Activated T-cell treated with anti-CD3 and anti-CD28 coated beads for 1 hour (primary cell): ENCODE results near the gene BCAS1.

Experiments
- DNase-seq: peaks from one replicate; pipeline ENCODE4 v3.0.0-alpha.2; 2020; ENCODE audit warnings: low read depth

Gene BCAS1

DNA sequence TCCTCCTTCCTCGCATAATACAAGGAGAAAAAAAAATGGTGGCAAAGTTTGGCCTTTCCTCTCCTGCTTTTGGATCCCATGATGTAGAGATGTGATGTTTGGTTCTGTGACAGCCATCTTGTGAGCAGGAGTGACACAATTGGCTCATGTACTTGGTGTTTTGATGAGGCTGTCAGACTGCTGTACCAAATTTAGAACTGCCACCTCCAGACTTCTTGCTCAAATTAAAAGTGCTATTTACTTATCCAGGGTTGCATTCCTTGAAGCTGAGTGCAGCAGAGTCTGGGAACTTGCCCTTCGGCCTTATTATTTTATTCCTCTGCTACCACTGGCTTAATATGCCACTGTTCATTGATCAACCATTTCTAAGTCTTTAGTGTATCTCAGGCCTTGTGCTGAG is 21.9 kb downstream of the BCAS1 start:
- DNase-seq: no peak

DNA sequence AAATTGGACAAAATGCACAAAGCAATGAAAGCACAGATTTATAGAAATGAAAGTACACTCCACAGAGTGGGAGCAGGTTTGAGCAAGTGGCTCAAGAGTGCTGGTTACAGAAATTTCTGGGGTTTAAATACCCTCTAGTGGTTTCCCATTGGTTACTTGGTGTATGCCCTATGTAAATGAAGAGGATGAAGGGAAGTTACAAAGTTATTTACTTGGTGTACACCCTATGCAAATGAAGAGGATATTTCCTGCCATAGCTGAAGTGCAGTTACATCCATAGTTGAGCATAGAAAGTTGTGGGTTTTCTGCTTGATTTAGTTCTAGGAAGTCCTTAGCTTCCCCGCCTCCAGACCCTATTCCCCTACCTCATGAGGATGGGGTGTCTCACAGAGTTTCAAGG is 22.7 kb downstream of the BCAS1 start:
- no peak for DNase-seq

DNA sequence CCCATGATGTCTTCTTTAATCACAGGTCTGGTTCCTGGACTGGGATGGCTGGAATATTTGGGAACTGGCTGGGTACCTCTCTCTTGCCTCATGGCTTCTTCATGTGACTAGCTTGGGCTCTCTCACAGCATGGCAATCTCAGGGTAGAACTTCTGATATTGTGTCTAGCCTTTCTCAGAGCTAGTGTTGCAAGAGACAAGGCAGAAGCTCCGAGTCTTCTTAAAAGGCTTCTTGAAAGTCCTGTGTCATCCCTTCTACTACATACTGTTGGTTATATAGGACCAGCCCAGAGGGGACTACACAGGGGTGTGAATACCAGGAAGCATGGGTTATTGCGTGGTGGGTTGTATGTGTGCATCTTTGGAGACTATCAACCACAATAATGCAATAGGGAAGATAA is 23.3 kb downstream of the BCAS1 start:
- DNase-seq: no peak

DNA sequence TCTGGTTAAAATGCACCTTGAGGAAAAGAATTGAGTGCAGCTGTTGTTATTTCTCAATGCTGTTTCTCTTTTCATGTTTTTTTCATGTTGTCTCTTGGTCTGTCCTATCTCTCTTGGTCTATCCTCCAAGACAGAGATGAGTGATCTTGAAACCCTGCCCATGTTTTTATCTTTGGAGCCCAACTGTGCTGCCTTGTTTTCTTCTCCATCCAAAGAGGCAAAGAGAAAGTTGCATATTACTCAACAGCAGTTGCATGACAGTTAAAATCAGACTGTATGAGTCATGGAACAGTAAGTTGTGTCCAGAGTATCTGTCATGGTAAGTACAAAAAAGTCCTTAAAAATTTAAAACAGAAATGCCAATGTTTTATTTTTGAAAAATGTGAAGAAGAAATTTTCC is 26.2 kb downstream of the BCAS1 start:
- DNase-seq: no peak

DNA sequence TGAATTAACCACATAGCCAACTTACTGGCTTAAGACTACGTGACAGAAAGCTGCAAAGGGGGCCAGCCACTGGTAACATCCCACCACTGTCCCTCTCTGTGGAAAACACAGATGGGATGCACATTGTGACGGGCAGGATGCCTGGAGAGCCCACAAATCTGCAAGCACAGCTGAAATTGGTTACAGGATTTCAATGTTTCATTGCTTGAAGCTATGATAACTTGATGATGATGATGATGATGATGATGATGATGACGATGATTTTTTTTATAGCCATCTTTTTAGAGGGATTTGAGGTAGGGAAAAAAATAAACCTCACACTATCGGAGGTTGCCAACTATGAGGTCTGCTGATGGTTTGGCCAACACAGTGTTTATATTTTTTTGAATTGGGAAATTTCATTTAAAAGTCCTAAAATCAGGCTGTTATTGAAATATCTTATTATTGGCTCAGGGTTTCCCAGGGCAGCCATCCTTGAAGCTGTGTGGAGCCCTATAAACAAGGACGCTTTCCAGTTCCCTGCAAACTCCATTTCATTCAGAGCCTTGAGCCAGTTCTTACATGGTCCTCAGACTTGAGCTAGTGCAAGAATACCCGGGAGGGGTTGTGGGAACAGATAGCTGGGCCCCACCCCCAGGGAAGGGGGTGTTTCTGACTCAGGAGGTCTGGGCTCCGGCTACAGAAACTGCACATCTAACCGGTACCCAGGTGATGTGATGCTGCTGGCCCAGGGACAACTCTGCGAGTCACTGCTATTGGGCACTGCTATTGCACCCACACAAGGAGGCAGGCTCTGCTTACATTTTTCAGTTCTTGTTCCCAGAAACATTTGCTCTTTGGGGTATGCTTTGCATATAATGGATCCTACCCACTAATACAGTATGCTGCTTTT is 27.1 kb downstream of the BCAS1 start:
- no peak for DNase-seq

DNA sequence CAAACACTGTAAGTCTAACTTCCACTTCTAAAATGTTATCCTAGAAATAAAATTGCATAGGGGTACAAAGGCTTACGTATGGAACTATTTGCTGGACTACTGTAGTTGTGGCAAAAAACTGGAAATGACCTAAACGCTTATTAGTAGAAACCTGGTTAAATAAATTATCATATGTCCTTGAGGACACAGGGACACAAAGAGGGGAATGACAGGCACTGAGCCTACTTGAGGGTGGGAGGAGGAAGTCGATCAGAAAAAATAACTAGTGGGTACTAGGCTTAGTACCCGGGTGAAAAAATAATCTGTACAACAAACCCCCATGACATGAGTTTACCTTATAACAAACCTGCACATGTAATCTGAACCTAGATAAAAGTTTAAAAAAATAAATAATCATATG is 28.4 kb downstream of the BCAS1 start:
- no peak for DNase-seq

DNA sequence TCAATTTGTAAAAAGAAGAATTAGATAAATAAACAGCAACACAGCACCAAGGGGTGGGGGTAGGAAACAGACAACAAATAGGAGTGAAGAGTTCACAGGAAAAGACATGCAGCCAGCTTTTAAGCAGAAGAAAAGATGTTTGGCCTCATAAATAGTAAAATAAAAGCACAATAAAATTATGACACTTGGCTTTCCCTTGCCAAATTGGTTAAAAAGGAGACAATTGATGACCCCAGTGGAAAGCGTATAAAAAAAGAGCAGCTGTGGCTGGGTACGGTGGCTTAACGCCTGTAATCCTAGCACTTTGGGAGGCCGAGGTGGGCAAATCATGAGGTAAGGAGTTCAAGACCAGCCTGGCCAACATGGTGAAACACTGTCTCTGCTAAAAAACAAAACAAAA is 29.1 kb downstream of the BCAS1 start:
- no peak for DNase-seq

DNA sequence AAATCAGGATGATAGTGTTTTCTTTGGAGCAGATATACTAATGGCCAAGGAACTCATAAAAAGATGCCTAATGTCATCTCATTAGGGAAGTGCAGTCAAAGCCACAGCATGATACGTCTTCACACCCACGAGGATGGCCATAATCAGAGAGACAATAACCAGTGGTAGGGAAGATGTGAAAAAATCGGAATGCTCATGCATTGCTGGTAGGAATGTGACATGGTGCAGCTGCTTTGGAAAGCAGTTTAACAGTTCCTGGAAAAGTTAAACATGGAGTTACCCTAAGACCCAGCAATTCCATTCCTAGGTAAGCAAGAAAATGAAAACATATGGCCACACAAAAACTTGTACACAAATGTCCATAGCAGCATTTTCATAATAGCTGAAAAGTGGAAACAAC is 29.9 kb downstream of the BCAS1 start:
- DNase-seq: no peak

DNA sequence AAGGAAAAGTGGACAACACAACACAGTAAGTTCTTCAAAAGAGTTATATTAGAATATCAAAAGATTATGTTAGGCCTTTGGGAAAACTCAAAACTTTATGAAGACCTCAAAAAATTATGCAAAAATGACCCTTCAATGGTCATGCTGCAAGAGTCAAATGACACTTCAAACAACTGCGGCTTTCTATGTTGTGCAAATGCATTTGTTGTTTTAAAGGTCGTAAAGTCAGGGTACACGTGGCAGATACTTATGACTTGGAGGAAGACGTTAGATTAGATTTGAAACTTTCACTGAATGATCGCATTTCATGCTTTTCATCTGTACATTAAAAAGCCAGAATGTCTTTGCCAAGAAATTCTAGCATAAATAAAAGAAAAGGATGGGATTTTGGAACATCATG is 31.4 kb downstream of the BCAS1 start:
- no peak for DNase-seq

DNA sequence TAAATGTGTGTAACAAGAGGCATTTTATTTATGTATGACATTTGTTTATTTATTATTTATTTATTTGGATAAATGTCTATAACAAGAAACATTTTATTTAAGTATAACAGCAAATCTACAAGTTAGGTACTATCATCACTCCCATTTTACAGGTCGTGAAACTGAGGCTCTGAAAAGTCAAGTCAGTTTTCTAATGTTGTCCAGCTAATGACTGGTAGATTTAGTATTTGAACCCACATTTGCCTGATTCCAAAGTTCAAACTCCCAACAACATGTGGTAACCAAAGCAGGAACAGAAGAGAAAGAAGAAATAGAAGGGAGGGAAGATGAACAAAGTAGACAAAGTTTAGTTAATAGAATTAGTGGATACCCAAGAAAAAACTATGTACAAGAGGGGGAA is 32.9 kb downstream of the BCAS1 start:
- DNase-seq: no peak

DNA sequence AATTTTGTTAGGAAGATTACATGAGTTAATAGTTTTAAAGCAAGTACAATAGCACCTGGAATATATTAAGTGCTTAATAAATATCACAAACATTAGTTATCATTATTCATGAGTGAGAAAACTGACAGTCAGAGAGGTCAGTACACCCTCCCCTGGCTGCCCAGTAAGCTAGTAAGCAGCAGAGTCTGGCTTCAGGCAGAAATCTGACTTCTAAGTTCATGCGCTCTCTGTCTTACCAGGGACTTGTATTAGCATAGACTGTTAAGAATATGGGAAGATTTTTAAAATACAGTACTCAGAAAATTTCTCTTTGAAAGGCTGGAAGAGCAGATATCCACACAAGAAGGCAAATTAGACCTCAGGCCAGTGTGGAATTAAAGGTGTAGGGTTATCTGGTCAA is 40.8 kb downstream of the BCAS1 start:
- no peak for DNase-seq

DNA sequence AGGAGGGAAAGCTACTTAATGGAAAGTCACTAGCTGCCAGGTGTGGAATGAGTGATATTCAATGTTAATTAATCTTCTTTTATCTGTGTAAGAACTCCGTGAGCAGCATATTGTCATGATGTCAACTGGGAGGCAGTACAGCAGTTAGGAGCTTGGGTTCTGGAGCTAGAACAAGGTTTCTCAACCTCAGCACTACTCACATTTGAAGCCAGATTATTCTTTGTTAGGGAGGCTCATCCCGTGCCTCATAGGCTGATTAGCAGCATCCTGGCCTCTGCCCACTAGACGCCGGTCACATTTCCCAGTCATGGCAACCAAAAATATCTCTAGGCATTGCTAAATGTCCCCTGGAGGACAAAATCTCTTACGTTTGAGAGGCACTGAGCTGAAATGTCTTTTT is 41.2 kb downstream of the BCAS1 start:
- DNase-seq: no peak

DNA sequence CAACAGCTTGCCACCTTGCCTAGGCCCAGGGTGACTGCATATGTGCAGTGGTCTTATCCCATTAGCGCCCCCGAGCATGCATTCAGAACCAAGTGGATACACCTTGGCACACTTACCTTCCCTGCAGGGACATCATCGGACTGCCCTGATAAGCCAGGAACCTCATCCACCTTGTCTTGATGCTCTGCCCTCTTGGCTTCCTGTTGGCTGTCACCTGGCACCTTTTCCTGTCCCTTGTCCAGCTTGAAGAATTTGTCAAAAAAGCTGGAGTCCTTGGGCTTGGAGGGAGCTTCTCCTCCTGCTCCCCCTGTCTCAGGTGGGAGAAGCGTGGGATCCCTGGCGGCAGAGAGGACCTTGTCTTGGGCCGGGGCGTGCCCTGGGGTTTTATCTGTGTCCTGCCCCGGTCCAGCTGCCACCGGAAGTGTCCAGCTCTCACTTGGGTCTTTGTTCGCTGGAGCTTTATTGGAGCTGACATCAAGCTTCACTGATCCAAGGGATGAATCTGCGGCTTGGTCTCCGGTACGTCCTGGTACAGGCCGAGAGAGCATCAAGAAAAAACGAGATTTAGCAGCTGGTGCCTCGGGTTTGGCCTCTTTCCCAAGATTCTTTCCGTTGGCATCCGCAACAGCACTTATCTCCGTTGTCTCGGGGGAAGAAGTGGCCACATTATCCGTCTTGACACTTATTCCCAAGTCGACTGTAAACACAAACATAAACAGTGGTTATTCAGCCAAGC is 42.0 kb downstream of the BCAS1 start:
- DNase-seq: no peak

DNA sequence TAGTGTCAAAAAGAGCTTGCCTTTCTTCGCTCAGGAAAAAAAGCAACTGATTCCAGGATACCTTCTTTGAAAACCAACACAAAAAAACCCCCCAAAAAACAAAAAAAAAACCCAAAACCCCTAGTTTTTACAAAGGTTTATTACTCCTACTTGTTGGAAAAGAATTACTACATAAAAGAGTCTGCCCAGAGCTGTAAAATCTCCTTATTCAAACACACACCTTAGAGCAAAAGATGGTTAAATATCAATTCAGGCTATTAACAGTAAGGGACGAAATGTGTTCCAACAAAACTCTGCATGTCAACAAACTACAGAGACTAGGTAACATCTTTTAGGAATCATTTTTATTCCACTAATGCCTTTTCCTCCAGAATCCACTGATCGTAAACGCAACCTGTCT is 42.7 kb downstream of the BCAS1 start:
- no peak for DNase-seq

DNA sequence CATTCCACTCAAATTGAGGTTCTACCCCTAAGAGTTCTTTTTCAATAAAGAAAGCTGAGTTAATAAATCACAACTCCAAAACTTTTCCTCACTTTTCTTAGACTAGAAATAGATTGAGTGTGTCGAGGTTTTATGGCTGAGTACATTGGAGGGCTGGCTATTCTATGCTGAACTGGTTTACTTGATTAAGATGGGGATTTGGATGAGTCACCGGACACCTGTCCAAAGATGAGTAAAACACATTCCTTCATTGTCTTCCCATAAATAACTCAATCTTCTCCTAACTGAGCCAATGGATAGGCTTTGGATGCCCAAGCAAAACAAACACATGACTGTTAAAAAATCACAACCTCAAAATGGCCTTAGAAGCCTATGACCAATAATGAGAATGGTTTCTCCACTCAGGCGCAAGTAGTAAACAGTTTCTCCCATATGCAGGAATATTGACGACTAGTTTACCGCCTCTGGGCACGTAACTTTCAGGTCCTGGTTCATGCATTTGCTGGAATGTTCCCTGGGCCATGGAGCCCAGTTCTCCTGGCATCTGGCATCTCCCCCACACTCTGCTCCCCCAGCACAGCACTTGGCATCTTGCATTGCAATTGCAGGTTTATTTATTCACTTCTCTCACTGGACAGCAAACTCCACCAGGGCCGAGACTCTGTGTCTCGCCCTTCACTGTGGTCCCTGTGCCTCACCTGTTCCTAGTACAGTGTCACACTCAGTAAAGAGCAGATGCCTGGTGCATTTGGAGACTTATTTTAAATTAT is 43.9 kb downstream of the BCAS1 start:
- no peak for DNase-seq

DNA sequence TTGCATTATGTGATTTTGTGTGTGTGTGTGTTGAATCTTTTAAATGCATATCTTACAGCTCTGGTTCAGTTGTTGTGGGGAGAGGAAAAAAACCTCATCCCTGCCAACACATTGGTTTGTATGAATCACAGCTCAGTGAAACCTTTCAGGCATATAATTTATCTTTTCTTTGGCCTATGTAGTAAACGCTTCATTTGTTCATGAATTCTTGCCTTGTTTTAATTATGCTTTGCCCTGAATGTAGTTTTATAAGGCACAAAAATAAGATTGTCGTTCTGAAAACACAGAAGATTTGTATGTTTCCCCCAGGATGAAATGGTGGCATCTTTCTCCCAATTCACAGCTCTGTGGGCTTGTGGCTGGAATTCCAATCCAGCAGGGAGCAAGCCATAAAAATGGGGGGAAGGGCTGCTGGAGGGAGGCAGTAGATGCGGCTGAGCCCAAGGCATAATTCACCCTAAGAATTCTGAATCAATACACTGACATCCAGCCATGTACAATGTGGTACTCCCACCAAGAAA is 45.1 kb downstream of the BCAS1 start:
- no peak for DNase-seq

DNA sequence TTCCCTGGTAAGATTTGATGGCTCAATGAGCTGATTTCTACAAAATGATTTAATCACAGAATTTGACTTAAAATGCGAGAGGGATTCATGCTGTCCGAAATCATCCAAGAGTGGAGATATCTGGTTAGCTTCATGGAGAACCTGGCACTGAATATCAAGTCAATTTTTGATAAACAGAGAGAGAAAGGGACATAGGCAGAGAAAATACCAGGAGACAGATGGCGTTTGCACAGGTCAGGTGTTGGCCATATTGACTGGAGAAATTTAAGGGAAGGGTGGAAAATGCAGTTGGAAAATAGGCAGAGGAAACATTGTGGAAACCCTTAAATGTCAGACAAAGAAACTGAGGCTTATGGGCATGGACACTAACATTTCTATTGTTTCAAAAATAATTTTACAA is 47.0 kb downstream of the BCAS1 start:
- DNase-seq: no peak

DNA sequence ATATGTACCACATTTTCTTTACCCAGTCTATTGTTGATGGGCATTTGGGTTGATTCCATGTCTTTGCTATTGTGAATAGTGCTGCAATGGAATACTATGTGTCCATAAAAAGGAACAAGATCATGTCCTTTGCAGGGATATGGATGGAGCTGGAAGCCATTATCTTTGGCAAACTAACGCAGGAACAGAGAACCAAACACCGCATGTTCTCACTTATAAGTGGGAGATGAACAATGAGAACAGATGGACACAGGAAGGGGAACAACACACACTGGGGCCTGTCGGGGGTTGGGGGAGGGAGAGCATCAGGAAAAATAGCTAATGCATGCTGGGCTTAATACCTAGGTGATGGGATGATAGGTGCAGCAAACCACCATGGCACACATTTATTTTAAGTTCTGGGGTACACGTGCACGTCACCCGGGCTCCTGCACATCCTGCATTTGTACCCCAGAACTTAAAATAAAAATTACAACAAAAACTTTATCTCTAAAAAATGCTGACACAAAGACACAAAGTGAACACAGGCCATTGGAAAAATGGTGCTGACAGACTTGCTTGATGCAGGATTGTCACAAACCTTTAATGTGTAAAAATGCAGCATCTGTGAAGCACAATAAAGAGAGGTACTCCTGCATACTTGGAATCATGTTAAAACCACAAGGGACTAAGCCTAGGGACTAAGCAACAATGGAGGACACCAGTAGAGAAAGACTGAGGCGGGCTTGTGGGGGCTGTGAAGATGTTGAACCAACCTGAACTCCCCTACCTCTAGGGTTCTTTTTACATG is 48.8 kb downstream of the BCAS1 start:
- DNase-seq: no peak

DNA sequence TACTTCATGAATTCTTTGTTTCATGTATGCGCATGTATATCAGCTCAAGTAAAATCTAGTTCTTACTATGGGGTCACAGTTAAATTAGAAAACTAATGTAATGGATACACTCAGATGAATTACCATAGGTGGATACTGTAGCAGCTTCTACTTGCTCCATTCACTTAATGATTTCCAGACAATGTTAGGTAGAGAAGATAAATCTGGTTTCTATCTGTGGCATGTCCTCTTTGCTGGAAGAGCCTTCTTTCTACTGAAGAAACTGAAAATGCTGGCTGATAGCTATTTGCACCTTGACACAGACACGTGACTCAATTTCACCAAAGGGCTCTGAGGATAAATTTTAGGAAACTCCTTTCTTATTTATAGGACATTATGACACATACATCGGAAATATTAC is 49.5 kb downstream of the BCAS1 start:
- no peak for DNase-seq

DNA sequence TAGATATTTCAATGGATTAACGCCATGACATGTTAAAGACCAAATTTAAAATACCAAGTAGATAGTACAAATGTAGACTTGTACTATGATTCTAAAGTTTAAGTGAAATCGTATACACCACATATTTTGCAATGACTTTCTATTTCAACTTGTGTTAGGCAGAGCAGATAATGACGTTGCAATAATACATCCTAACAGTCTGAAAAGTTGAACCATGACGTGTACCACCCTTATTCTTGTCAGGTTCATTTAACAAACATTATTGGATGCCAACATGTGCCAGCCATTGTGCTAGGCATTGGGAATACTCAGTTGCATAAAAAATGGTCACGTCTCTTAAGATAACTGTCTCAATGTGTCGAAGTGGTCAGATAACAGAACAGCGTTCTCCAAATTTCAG is 50.0 kb downstream of the BCAS1 start:
- DNase-seq: no peak

DNA sequence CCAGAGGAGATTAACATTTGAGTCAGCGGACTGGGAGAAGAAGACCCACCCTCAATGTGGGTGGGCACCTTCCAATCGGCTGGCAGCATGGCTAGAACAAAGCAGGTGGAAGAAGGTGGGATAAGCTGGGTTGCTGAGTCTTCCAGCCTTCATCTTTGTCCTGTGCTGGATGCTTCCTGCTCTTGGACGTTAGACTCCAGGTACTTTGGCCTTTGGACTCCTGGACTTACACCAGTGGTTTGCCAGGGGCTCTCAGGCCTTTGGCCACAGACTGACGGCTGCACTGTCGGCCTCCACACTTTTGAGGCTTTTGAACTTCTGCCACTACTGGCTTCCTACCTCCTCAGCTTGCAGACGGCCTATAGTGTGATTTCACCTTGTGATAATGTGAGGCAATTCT is 50.8 kb downstream of the BCAS1 start:
- no peak for DNase-seq

DNA sequence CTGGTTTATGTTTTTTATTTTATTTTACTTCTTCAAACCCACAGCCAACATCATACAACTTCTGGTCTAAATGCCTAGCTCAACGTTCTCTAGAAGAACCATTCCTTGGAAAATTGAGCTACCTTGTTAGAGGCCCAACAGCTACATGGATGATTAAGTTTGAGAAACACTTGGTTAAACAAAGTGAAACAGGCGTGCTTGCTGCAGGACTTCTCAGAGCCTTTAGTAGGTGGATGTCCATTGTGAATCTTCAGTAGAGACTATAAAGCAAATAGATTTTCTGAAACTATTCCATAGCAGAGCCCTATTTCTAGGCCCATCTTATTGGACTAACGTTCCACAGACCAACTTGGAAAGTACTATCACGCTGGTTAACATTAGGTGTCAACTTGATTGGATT is 51.3 kb downstream of the BCAS1 start:
- DNase-seq: no peak
